GM10847 (cell line): Measurements from ENCODE around the gene CMIP.

Experiments used
- POLR2A ChIP-seq: IDR thresholded peaks from 2 replicates; pipeline ENCODE4 v1.6.1; 2011; ENCODE audit not compliant: insufficient read length; ENCODE audit errors: extremely low read depth

Gene CMIP

GRCh38 chr16:81609323-81609892 is 164.8 kb downstream of the CMIP start:
- TF ChIP-seq POLR2A = no peak

- no peak for TF ChIP-seq POLR2A
Measured at GRCh38 chr16:81610144-81610842, 165.7 kb downstream of the CMIP start.

GRCh38 chr16:81610936-81611335 is 166.3 kb downstream of the CMIP start:
- TF ChIP-seq POLR2A = no peak

DNA sequence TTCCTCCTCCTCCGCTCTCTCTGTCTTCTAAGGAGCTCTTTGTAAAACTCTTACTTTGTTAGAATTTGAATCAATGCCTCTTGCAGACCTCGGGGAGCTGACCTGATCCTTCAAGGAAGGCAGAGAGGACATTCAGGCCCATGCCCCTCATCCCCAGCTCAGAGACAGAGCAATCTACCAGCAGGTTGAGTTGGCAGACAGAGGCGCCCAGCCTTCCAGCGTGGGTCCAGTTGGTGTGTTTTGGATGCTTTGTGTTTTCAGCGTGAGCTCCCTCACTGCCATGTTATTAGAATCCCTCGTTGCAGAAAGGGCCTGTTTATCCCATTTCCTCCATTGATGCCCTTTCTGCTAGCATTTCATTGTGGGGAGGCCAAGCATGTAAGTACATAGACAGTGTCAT is 167.1 kb downstream of the CMIP start:
- no peak for TF ChIP-seq POLR2A

- no peak for TF ChIP-seq POLR2A
Measured at GRCh38 chr16:81612351-81613163, 167.9 kb downstream of the CMIP start.

DNA sequence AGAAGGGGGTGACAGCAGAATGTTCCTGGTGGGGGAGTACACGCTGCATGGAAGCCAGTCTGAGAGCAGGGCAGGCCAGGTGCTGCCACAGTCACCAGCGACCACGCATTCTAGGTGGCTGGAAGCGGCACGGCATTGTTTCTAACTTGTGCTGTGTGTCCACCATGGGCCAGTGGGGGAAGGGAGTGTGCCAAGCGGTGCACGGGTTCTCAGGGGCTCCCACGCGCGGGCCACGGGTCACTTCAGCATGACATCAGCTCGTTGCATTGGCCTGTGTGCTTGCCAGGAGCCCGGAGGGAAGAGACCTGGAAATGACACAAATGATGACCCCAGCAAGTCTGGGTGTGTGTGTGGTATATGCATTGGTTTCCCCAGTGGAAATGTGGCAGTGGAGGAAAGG is 169.6 kb downstream of the CMIP start:
- no peak for TF ChIP-seq POLR2A

- TF ChIP-seq POLR2A = no peak
Measured at GRCh38 chr16:81614654-81615359, 170.2 kb downstream of the CMIP start.

DNA sequence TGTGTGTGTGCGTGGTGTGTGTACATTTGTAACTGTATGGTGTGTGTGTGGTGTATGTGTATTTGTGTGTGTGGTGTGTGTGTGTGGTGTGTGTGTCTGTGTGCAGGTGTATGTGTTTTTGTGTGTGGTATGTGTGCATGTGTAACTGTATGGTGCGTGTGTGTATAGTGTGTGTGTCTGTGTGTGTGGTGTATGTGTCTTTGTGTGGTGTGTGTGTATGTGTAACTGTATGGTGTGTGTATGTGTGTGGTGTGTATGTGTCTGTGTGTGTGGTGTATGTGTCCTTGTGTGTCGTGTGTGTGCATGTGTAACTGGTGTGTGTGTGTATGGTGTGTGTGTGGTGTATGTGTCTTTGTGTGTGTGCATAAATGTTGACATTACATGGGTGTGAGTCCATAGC is 170.8 kb downstream of the CMIP start:
- no peak for TF ChIP-seq POLR2A

- TF ChIP-seq POLR2A = no peak
Measured at GRCh38 chr16:81615833-81616232, 171.2 kb downstream of the CMIP start.

DNA sequence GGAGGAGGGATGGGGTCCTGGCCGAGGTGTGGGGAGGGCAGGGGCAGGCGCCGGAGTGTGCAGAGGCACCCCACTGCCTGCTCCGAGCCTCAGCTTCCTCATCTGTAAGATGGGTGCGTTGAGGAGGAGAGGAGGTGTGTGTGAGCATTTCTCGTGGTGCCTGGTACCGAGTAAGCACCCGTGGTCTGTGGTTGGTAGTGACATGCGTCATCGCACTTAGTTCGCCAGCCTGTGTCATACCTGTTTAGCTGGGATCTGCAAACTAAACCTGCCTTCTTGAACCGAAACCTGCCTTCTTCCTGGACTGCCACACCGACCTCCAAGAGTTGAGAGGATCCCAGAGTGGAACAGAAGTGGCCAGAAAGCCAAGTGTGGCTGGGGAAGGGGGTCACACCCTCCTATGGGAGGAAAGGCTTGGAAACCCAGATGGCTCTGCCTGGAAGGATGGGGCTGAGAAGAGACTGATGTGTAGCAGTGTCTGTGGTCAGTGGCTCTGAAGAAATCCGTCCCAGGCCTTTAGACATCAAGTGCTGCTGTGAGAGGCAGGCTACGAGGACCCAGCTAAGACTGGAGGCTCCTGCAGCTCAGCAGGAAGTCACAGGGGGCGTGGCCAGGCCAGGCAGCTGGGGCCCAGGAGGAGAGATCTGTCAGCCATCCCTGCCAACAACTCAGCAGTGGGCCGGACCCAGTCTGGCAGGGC is 171.9 kb downstream of the CMIP start:
- no peak for TF ChIP-seq POLR2A

DNA sequence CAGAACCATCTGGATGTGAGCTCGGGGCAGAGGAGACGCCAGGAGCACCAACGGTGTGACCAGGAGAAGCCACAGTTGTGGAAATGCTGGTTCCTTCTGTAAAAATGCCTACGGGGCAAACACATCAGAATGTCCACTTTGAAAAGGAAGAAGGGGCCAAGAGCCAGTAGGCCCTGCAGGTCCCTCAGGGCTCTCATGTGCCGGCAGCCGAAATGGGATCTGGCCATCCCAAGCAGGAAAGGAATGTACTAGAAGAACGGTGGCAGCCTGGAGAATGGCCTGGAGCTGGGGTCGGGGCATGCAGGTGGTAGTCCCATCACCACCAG is 172.4 kb downstream of the CMIP start:
- TF ChIP-seq POLR2A = no peak

DNA sequence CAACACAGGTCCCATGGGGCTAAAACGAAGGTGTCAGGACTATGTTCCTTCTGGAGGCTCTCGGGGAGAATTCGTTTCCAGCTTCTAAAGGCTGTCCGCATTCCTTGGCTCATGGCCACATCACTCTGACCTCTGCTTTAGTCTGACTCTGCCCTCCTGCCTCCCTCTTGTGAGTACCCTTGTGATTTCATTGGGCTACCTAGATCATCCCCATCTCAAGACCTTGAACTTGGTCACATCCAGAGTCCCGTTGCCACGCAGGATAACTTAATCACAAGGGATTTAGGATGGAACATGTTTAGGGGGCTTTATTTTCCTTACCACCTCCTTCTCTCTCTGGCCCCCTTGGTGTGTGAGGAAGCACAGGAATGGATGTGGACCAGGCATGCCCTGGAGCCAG is 173.6 kb downstream of the CMIP start:
- TF ChIP-seq POLR2A = no peak

DNA sequence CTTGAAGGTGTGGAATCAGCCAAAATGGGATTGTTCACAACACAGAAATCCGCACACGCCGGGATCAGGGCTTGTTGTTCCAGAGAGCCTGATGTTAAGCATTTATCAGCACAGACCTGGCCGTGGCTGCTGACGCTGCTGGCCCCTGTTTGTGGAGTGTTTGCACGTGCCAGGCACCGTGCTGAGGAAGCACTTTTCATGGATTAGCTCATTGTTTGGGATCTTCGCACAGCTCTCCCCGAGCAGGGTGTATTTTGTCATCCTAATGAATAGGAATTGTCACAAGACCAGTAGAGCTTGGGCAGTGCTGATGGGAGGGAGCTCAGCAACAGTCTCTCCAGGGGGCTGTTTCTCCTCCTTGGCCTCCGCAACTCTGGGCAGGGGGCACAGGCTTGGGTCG is 174.1 kb downstream of the CMIP start:
- no peak for TF ChIP-seq POLR2A

- TF ChIP-seq POLR2A = no peak
Measured at GRCh38 chr16:81620029-81620428, 175.4 kb downstream of the CMIP start.

GRCh38 chr16:81620796-81621195 is 176.2 kb downstream of the CMIP start:
- TF ChIP-seq POLR2A = no peak

GRCh38 chr16:81621496-81621895 is 176.9 kb downstream of the CMIP start:
- TF ChIP-seq POLR2A = no peak
